Neuronal stem cell (in vitro differentiated cells): Measurements from ENCODE around the gene PEX5L.

ENCODE experiments used
- DNase-seq: peaks from one replicate; pipeline ENCODE4 v3.0.0-alpha.2; 2013; ENCODE audit warnings: low spot score
- H2AFZ ChIP-seq: one replicate; pipeline ENCODE4 v1.6.1; 2013; ENCODE audit warnings: mild to moderate bottlenecking, low read length, inconsistent platforms
- H2AK5ac ChIP-seq: 2 replicates; pipeline ENCODE4 v1.6.1; 2013; ENCODE audit warnings: low read depth, mild to moderate bottlenecking, inconsistent platforms, low read length, moderate library complexity, mixed read lengths
- H2BK120ac ChIP-seq: 2 replicates; pipeline ENCODE4 v1.6.1; 2013; ENCODE audit warnings: low read depth, mild to moderate bottlenecking, inconsistent platforms, low read length, moderate library complexity, mixed read lengths
- H2BK12ac ChIP-seq: one replicate; pipeline ENCODE4 v1.6.1; 2013; ENCODE audit warnings: low read length, inconsistent platforms
- H2BK15ac ChIP-seq: 2 replicates; pipeline ENCODE4 v1.6.1; 2013; ENCODE audit warnings: mild to moderate bottlenecking, low read length, inconsistent platforms, mixed read lengths
- H2BK5ac ChIP-seq: one replicate; pipeline ENCODE4 v1.6.1; 2013; ENCODE audit warnings: inconsistent platforms, mild to moderate bottlenecking, low read length, moderate library complexity
- H3K14ac ChIP-seq: one replicate; pipeline ENCODE4 v1.6.1; 2013; ENCODE audit warnings: low read length, inconsistent platforms
- H3K18ac ChIP-seq: 2 replicates; pipeline ENCODE4 v1.6.1; 2013; ENCODE audit warnings: low read length, inconsistent platforms
- H3K23ac ChIP-seq: 2 replicates; pipeline ENCODE4 v1.6.1; 2013; ENCODE audit warnings: low read depth, mild to moderate bottlenecking, mixed read lengths, low read length, inconsistent platforms; ENCODE audit not compliant: poor library complexity
- H3K27ac ChIP-seq: replicated peaks from 3 replicates; pipeline ENCODE4 v1.5.1; 2013; ENCODE audit warnings: low read length, inconsistent platforms
- H3K27me3 ChIP-seq, 3 experiments: 2 replicates each; pipeline ENCODE4 v1.6.1; 2013; ENCODE audit warnings: low read length in 3 of 3, mild to moderate bottlenecking in 2 of 3, inconsistent platforms in 1 of 3, low read depth in 1 of 3, mixed read lengths in 1 of 3, moderate library complexity in 1 of 3; ENCODE audit not compliant: control insufficient read depth in 3 of 3, insufficient read depth in 3 of 3
- H3K36me3 ChIP-seq, 2 donors: replicated peaks in 1 of 2; 2 replicates each; pipeline ENCODE4 v1.6.1; 2013; ENCODE audit warnings: low read length in 2 of 2; ENCODE audit not compliant: control insufficient read depth in 2 of 2, insufficient read depth in 2 of 2
- H3K4ac ChIP-seq: 2 replicates; pipeline ENCODE4 v1.6.1; 2013; ENCODE audit warnings: inconsistent platforms, mild to moderate bottlenecking, low read length, moderate library complexity
- H3K4me1 ChIP-seq, 2 donors: 1 replicate in 1 of 2; 2 replicates in 1 of 2; pipeline ENCODE4 v1.6.1; 2013; ENCODE audit warnings: low read length in 2 of 2, low read depth in 1 of 2; ENCODE audit not compliant: control insufficient read depth in 2 of 2, insufficient read depth in 1 of 2
- H3K4me2 ChIP-seq: one replicate; pipeline ENCODE4 v1.6.1; 2013; ENCODE audit warnings: mild to moderate bottlenecking, low read length, inconsistent platforms; ENCODE audit not compliant: insufficient read depth, poor library complexity, severe bottlenecking
- H3K4me3 ChIP-seq, 2 donors: 2 replicates each; pipeline ENCODE4 v1.5.1; 2013; ENCODE audit warnings: low read length in 2 of 2, mild to moderate bottlenecking in 2 of 2, inconsistent platforms in 1 of 2, moderate library complexity in 1 of 2
- H3K79me1 ChIP-seq: one replicate; pipeline ENCODE4 v1.6.1; 2013; ENCODE audit warnings: low read depth, mild to moderate bottlenecking, inconsistent platforms, low read length, moderate library complexity
- H3K9ac ChIP-seq: one replicate; pipeline ENCODE4 v1.6.1; 2013; ENCODE audit warnings: mild to moderate bottlenecking, low read depth, low read length, inconsistent platforms; ENCODE audit not compliant: poor library complexity
- H3K9me3 ChIP-seq, 2 donors: replicated peaks in 1 of 2; 2 replicates each; pipeline versions ENCODE3 to v1.6.1; 2013; ENCODE audit warnings: low read length in 2 of 2, mild to moderate bottlenecking in 2 of 2, inconsistent platforms in 1 of 2, low read depth in 1 of 2, mixed read lengths in 1 of 2, moderate library complexity in 1 of 2; ENCODE audit not compliant: control insufficient read depth in 2 of 2, insufficient read depth in 1 of 2
- H4K8ac ChIP-seq: one replicate; pipeline ENCODE4 v1.6.1; 2013; ENCODE audit warnings: low read depth, mild to moderate bottlenecking, inconsistent platforms, low read length, moderate library complexity
- H4K91ac ChIP-seq: one replicate; pipeline ENCODE4 v1.6.1; 2013; ENCODE audit warnings: low read length, low read depth, mild to moderate bottlenecking, inconsistent platforms; ENCODE audit not compliant: poor library complexity
- WGBS, 2 donors: extraction: QIAGEN DNeasy Blood & Tissue Kit; methylation state at CpG; one replicate each; pipeline ENCODE4 v1.1.7; 2013; ENCODE audit warnings: missing lambda C conversion rate in 2 of 2, mixed read lengths in 1 of 2; ENCODE audit not compliant: insufficient read length in 2 of 2, insufficient replicate concordance in 1 of 2; ENCODE audit errors: extremely low coverage in 2 of 2; 5-methylcytosine and 5-hydroxymethylcytosine counted together

Gene PEX5L

GRCh38 chr3:179955286-179955685 lies 81.5 kb downstream of the PEX5L start:
- H3K4me1 ChIP-seq, result no peaks in the 10 kb centered on the region
- no peak overlapping the region for H2BK5ac ChIP-seq
- no peak overlapping the region for H3K23ac ChIP-seq
- no peak overlapping the region for H3K9ac ChIP-seq
- DNase-seq, result no peak
- no peak overlapping the region for H3K4ac ChIP-seq
- H3K9me3 ChIP-seq, result no peaks in the 10 kb centered on the region
- no peak overlapping the region for H2BK12ac ChIP-seq
- no CpG with 5 or more reads among the region's 5 CpGs for WGBS, 2 donors
- H3K4me2 ChIP-seq, result no peak overlapping the region
- no peak overlapping the region for H2BK120ac ChIP-seq
- no peak overlapping the region for H2AFZ ChIP-seq
- no peak overlapping the region for H3K27ac ChIP-seq
- H3K79me1 ChIP-seq, result no peaks in the 10 kb centered on the region
- no peak overlapping the region for H2BK15ac ChIP-seq
- H4K8ac ChIP-seq, result no peak overlapping the region
- no peak overlapping the region for H3K18ac ChIP-seq
- no peak overlapping the region for H3K4me3 ChIP-seq
- H3K36me3 ChIP-seq, result no peaks in the 10 kb centered on the region
- H4K91ac ChIP-seq, result no peak overlapping the region
- H3K27me3 ChIP-seq, result no peaks in the 10 kb centered on the region
- H2AK5ac ChIP-seq, result no peak overlapping the region
- H3K14ac ChIP-seq, result no peak overlapping the region

GRCh38 chr3:179953993-179954870 lies 82.5 kb downstream of the PEX5L start:
- no peak overlapping the region for H3K18ac ChIP-seq
- H3K9me3 ChIP-seq, result no peaks in the 10 kb centered on the region
- H4K91ac ChIP-seq, result no peak overlapping the region
- no peak overlapping the region for H3K4ac ChIP-seq
- no peak overlapping the region for H2BK15ac ChIP-seq
- no peaks in the 10 kb centered on the region for H3K79me1 ChIP-seq
- H3K27me3 ChIP-seq, result no peaks in the 10 kb centered on the region
- no peak for DNase-seq
- no peak overlapping the region for H3K27ac ChIP-seq
- no CpG with 5 or more reads among the region's 8 CpGs for WGBS, 2 donors
- H2BK12ac ChIP-seq, result no peak overlapping the region
- H3K14ac ChIP-seq, result no peak overlapping the region
- H3K9ac ChIP-seq, result no peak overlapping the region
- no peak overlapping the region for H2BK5ac ChIP-seq
- no peak overlapping the region for H2AK5ac ChIP-seq
- H2AFZ ChIP-seq, result no peak overlapping the region
- H3K4me2 ChIP-seq, result no peak overlapping the region
- H3K36me3 ChIP-seq, result no peaks in the 10 kb centered on the region
- no peak overlapping the region for H3K4me3 ChIP-seq
- no peak overlapping the region for H4K8ac ChIP-seq
- H3K4me1 ChIP-seq, result no peaks in the 10 kb centered on the region
- H2BK120ac ChIP-seq, result no peak overlapping the region
- no peak overlapping the region for H3K23ac ChIP-seq

GRCh38 chr3:179950840-179951239 lies 85.9 kb downstream of the PEX5L start:
- Histone ChIP-seq H3K27ac (no peak overlapping the region), H3K4me1 (no peaks in the 10 kb centered on the region), H2AK5ac (no peak overlapping the region), H2BK120ac (no peak overlapping the region), H3K23ac (no peak overlapping the region), H3K4me2 (no peak overlapping the region), H2BK5ac (no peak overlapping the region), H2AFZ (no peak overlapping the region), H3K4me3 (no peak overlapping the region), H2BK15ac (no peak overlapping the region), H2BK12ac (no peak overlapping the region), H3K9ac (no peak overlapping the region), H3K18ac (no peak overlapping the region), H3K79me1 (no peaks in the 10 kb centered on the region), H4K91ac (no peak overlapping the region), H3K4ac (no peak overlapping the region), H4K8ac (no peak overlapping the region), H3K36me3 (no peaks in the 10 kb centered on the region), H3K14ac (no peak overlapping the region), H3K27me3 (no peaks in the 10 kb centered on the region), H3K9me3 (no peaks in the 10 kb centered on the region)
- no CpG with 5 or more reads among the region's 5 CpGs for WGBS, 2 donors
- DNase-seq, result no peak

GRCh38 chr3:179949869-179950268 lies 86.9 kb downstream of the PEX5L start:
- no peak overlapping the region for H3K23ac ChIP-seq
- H2AFZ ChIP-seq, result no peak overlapping the region
- H3K36me3 ChIP-seq, result no peaks in the 10 kb centered on the region
- H3K27me3 ChIP-seq, result no peaks in the 10 kb centered on the region
- H3K4ac ChIP-seq, result no peak overlapping the region
- no peak overlapping the region for H2AK5ac ChIP-seq
- H3K27ac ChIP-seq, result no peak overlapping the region
- no CpG with 5 or more reads among the region's 2 CpGs for WGBS, 2 donors
- no peak overlapping the region for H2BK5ac ChIP-seq
- no peak overlapping the region for H3K14ac ChIP-seq
- H4K8ac ChIP-seq, result no peak overlapping the region
- no peak overlapping the region for H3K4me3 ChIP-seq
- no peak overlapping the region for H3K18ac ChIP-seq
- no peaks in the 10 kb centered on the region for H3K79me1 ChIP-seq
- no peak for DNase-seq
- no peaks in the 10 kb centered on the region for H3K4me1 ChIP-seq
- H3K9ac ChIP-seq, result no peak overlapping the region
- H2BK15ac ChIP-seq, result no peak overlapping the region
- H3K4me2 ChIP-seq, result no peak overlapping the region
- H4K91ac ChIP-seq, result no peak overlapping the region
- H3K9me3 ChIP-seq, result no peaks in the 10 kb centered on the region
- H2BK120ac ChIP-seq, result no peak overlapping the region
- H2BK12ac ChIP-seq, result no peak overlapping the region
